GM20000 (cell line): ENCODE measurements around the gene AFAP1L2.

Experiments
- DNase-seq: peaks from one replicate; pipeline ENCODE4 v3.0.0; 2012; ENCODE audit warnings: low spot score
- CTCF ChIP-seq: IDR thresholded peaks from 2 replicates; pipeline ENCODE4 v1.5.1; 2012; ENCODE audit warnings: mild to moderate bottlenecking, control low read depth; ENCODE audit errors: extremely low read depth, missing control alignments

The AFAP1L2 gene

GRCh38 chr10:114437473-114438292 is 33.4 kb upstream of the AFAP1L2 start:
- TF ChIP-seq CTCF, result peak; percentile 39
- DNase-seq, result peak; percentile 37

GRCh38 chr10:114436941-114437340 is 32.6 kb upstream of the AFAP1L2 start:
- TF ChIP-seq CTCF, result no peak
- DNase-seq, result no peak

- no peak for TF ChIP-seq CTCF
- no peak for DNase-seq
Measured at GRCh38 chr10:114432566-114433093, 28.3 kb upstream of the AFAP1L2 start.

GRCh38 chr10:114431414-114432135 is 27.3 kb upstream of the AFAP1L2 start:
- DNase-seq, result no peak
- no peak for TF ChIP-seq CTCF

GRCh38 chr10:114430688-114431413 is 26.5 kb upstream of the AFAP1L2 start:
- no peak for DNase-seq
- no peak for TF ChIP-seq CTCF

DNA sequence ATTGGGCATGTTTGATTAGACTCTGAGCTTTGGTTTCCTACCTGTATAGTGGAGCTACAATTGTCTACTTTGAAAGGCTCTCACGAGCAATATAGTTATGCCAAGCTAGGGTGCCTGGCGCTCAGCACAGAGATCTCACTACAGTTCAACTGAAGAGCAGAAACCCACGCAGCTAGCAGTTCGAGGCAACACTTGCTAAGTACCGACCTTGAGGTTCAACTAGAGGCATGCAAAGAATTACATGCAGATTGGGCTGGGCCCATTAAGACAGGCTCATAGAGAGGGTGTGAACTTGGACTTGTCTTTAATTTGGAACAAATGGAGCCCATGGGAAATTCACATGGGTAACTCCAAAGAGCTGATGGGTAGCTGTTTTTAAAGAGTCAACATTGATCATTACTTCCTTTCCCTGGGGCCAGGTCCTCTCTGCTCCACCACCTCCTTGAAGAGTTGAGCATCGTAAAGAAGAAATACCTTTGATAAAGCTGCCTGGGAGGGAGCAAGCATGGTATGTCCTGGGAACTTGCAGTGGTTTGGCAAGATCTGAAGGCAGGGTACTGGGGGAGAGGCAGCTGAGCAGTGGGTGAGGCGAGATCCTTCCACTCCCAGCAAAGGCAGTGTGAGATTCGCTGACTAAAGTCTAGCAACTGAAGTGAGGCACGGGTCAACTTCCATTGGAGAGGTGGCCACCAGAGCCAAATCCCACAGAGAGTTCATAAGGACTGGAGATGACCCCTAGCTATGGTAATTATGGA is 25.5 kb upstream of the AFAP1L2 start:
- no peak for DNase-seq
- TF ChIP-seq CTCF, result no peak
